ENCODE results near the gene SORBS1.
"Not testable (repeated sequence)": the region's sequence is repeated elsewhere in the genome, so short reads cannot be mapped to it uniquely, and the experiment has no call there.

SORBS1 gene

DNA sequence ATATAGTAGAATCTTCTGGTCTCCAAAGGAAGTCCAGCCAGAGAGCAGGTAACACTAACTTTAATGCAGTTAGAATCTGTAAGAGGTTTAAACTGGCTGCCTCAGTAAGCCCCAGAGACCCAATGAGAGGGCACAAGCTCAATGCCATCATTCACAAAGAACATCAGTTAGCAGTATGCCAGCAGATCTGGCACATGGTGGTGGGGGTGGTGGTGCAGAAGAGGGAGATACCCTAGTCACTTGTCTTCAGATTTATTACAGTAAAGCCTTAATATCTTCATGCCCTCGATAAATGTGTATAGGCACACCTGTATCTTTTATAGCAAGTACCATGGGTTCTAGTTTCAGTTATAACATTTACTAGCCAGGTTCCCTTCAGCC lies 86.2 kb downstream of the SORBS1 start:
- Histone ChIP-seq H3K27me3 (no peaks in the 10 kb centered on the region), H3K27ac (peak overlapping the region; percentile 87 to 91), H3K4me1 (peaks cover 8 to 100% (median 89%) of the 10 kb centered on the region in 4 donors), H3K4me3 (no peak overlapping the region), H3K9me3 (no peaks in the 10 kb centered on the region), H3K36me3 (peaks cover 0 to 10% (median 0%) of the 10 kb centered on the region in 3 donors)
- intact Hi-C loops (cut with DNase I; ENCODE audit: low total_unique reads), result no loop called here
- no peak for TF ChIP-seq CTCF (IDR thresholded peaks at IDR 0.05)
- no peak for DNase-seq

- Histone ChIP-seq H3K27me3 (no peaks in the 10 kb centered on the region), H3K9me3 (no peaks in the 10 kb centered on the region), H3K27ac (peak overlapping the region; percentile 87 to 91), H3K4me1 (peaks cover 8 to 100% (median 89%) of the 10 kb centered on the region in 4 donors), H3K4me3 (no peak overlapping the region), H3K36me3 (peaks cover 0 to 10% (median 0%) of the 10 kb centered on the region in 3 donors)
- intact Hi-C loops (cut with DNase I; ENCODE audit: low total_unique reads), result no loop called here
- DNase-seq, result peak in 1 of 2 donors; percentile 58
- peak; percentile 17 to 35 for TF ChIP-seq CTCF (IDR thresholded peaks at IDR 0.05)
Measured at GRCh38 chr10:95474228-95475002, 86.8 kb downstream of the SORBS1 start.

DNA sequence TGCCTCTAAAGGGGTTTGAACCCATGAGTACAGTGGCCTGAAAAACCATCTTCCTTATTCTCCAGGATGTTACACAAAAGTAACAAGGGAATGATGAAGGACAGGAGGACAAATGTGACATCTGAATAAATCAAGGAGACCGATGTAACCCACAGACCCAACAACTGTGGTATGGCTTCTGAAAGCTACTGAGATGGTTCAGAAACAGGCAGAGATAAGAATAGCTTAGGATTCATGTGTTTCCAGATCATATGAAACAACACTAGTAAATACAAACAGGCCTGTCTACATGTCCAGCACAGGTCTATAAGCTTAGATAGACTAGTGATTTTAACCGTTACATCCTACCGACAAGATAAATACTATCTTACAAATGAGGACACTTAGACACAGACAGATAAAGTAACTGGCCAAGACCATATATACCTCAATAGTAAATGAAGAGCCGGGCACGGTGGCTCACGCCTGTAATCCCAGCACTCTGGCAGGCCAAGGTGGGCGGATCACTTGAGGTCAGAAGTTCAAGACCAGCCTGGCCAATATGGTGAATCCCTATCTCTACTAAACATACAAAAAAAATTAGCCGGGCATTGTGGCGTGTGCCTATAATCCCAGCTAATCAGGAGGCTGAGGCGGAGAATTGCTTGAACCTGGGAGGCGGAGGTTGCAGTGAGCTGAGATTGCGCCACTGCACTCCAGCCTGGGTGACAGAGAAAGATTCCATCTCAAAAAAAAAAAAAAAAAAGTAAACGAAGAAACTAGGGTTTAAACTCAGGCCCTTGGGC lies 88.7 kb downstream of the SORBS1 start:
- H3K9me3 ChIP-seq, result no peaks in the 10 kb centered on the region
- no peaks in the 10 kb centered on the region for H3K27me3 ChIP-seq
- TF ChIP-seq CTCF (IDR thresholded peaks at IDR 0.05), result no peak
- intact Hi-C loops (cut with DNase I; ENCODE audit: low total_unique reads), result no loop called here
- no peak overlapping the region for H3K4me3 ChIP-seq
- DNase-seq, result no peak
- H3K27ac ChIP-seq, result peak overlapping the region; percentile 87 to 91
- peaks cover 8 to 100% (median 89%) of the 10 kb centered on the region in 4 donors for H3K4me1 ChIP-seq
- peaks cover 0 to 10% (median 0%) of the 10 kb centered on the region in 3 donors for H3K36me3 ChIP-seq

DNA sequence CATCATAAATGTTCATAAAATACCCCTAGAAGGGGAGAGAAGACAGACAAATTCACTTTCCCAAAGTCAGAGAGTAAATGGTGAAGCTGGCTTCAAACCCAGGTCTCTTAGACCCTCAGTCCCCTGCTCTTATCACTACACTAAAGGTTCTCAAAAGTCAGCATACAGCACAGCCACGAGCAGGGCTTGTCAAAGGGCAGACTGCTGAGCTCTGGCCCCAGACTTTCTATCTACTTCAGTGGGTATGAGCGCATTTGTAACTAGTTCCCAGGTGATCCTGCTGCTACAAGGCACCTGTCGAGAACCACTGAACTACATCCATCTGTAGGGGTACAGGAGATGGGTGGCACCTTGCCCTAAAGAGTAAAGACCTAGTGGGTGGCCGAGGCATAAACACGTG lies 91.5 kb downstream of the SORBS1 start:
- Histone ChIP-seq H3K9me3 (no peaks in the 10 kb centered on the region), H3K27me3 (no peaks in the 10 kb centered on the region), H3K4me3 (no peak overlapping the region), H3K4me1 (peaks cover 12 to 100% (median 81%) of the 10 kb centered on the region in 4 donors), H3K36me3 (peaks cover 0 to 10% (median 0%) of the 10 kb centered on the region in 3 donors), H3K27ac (peak overlapping the region; percentile 87 to 91)
- intact Hi-C loops (cut with DNase I; ENCODE audit: low total_unique reads), result no loop called here
- TF ChIP-seq CTCF (IDR thresholded peaks at IDR 0.05), result no peak
- DNase-seq, result no peak

DNA sequence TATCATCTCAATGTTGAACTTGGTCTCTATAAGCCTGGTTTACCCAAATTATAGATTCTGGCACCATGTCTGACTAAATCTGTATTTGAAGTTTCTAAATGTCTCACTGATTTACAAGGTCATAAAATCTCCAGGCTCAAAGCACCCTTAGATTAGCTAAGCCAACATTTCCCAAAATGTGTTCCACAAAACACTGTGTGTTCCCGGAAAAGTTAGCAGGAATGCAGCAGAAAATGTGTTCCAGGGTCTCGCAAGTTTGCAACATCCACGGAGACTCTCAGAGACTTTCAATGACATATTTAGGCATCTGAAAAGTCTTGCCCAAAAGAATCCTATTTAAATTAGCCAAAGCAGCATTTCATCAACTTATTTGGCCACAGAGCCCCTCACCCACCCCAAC lies 91.9 kb downstream of the SORBS1 start:
- H3K4me3 ChIP-seq, result no peak overlapping the region
- H3K27me3 ChIP-seq, result no peaks in the 10 kb centered on the region
- no peak for TF ChIP-seq CTCF (IDR thresholded peaks at IDR 0.05)
- peaks cover 12 to 100% (median 82%) of the 10 kb centered on the region in 4 donors for H3K4me1 ChIP-seq
- peak overlapping the region; percentile 87 to 91 for H3K27ac ChIP-seq
- H3K9me3 ChIP-seq, result no peaks in the 10 kb centered on the region
- DNase-seq, result no peak
- H3K36me3 ChIP-seq, result peaks cover 0 to 10% (median 0%) of the 10 kb centered on the region in 3 donors
- intact Hi-C loops (cut with DNase I; ENCODE audit: low total_unique reads), result no loop called here

GRCh38 chr10:95467642-95468041 lies 93.5 kb downstream of the SORBS1 start:
- intact Hi-C loops (cut with DNase I; ENCODE audit: low total_unique reads); H3K4me3 ChIP-seq; H3K27me3 ChIP-seq; H3K36me3 ChIP-seq; H3K9me3 ChIP-seq; DNase-seq: not testable (repeated sequence)
- peak overlapping the region; percentile 87 to 91 for H3K27ac ChIP-seq
- peaks cover 4 to 100% (median 84%) of the 10 kb centered on the region in 4 donors for H3K4me1 ChIP-seq
